ENCODE data around the gene SMIM11.
"Not testable (repeated sequence)": the region's sequence is repeated elsewhere in the genome, so short reads cannot be mapped to it uniquely, and the experiment has no call there.

SMIM11 gene, protein sequence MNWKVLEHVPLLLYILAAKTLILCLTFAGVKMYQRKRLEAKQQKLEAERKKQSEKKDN

DNA sequence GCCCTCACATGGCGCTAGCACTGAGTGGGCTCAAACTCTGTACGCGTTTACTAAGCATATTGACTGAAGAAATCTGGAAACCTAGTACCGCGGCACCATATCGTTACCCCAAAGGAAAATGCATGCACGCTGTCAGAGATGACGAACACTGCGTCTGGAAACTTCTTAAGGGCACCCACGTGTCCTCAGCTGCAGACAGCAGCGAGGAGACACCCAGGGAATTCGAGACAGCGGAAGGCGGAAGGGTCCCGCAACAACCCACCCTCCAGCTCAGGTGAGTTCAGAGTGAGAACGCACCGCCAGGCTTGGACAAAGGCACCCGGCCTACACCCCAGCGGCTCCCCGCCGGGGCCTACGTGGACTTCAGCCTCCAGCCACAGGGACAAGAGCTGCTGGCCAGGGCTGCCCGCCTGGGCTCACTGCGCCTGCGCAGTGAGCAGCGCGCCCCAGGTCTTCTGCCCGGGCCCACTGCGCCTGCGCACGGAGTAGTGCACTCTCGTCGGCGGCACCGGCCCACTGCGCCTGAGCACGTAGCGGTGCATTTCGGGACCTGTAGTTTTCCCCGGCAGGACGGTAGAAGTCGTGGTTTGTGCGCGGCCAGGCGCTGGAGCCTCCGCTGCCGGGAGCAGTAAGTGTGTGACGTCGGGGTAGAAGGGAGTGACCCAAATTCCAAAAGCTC is at the start of gene SMIM11:
SMIM11 (plus strand) TSS at position 568 of the 679 bp plus-strand sequence. CDS start 3,998 bp downstream, outside the sequence.
- H3K4me1 ChIP-seq (ENCODE audit: control insufficient read depth, insufficient read depth, low read length, unreplicated experiment); H3K4me3 ChIP-seq (ENCODE audit: low read depth, low read length); H2AFZ ChIP-seq (ENCODE audit: low read length, unreplicated experiment); H3K79me2 ChIP-seq (ENCODE audit: control insufficient read depth, insufficient read depth, low read length, unreplicated experiment); H3K27me3 ChIP-seq (ENCODE audit: insufficient read depth, low read length); H3K27ac ChIP-seq (ENCODE audit: low read depth, low read length); H3K36me3 ChIP-seq (ENCODE audit: insufficient read depth, low read length): not testable (repeated sequence)

DNA sequence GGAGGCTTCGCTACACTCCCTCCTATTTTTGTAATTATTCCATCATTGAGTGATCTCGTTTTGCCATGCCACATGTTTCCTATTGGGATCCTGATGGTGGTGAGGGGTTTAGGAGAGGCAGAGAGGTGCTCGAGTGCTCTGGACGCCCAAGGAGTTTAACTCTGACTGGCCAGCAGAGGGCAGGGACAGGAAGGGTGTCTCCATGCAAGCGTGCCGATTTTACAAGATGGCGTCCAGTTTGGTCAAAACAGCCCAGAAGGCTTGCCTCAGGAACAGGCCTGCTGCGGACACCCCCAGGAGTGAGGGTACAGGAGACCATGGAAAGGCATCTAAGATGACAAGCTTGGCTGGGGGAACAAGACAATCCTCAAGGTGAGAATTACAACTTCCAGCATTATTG is 45.3 kb upstream of the SMIM11 start:
- Histone ChIP-seq H3K4me3 (ENCODE audit: low read depth, low read length) (no peak overlapping the region), H3K27me3 (ENCODE audit: insufficient read depth, low read length) (peaks cover 21% of the 10 kb centered on the region)

DNA sequence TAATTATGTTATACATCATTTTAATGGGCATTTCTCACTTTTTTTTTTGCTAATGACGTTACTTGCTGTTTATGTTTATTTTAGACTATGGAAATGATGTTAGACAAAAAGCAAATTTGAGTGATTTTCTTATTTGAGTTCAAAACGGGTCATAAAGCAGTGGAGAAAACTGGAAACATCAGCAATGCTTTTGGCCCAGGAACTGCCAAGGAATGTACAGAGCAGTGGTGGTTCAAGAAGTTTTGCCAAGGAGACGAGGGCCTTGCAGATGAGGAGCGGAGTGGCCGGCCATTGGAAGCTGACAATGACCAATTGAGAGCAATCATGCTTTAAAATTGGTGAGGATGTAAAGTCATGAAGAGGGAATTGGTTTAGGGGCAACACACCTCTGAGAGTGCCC is 43.6 kb upstream of the SMIM11 start:
- Histone ChIP-seq H2AFZ (ENCODE audit: low read length, unreplicated experiment) (no peak overlapping the region), H3K4me3 (ENCODE audit: low read depth, low read length) (no peak overlapping the region), H3K27ac (ENCODE audit: low read depth, low read length) (no peak overlapping the region), H3K27me3 (ENCODE audit: insufficient read depth, low read length) (peaks cover 12% of the 10 kb centered on the region), H3K36me3 (ENCODE audit: insufficient read depth, low read length) (no peaks in the 10 kb centered on the region), H3K79me2 (ENCODE audit: control insufficient read depth, insufficient read depth, low read length, unreplicated experiment) (no peaks in the 10 kb centered on the region), H3K4me1 (ENCODE audit: control insufficient read depth, insufficient read depth, low read length, unreplicated experiment) (peaks cover 5% of the 10 kb centered on the region)

More for the DNA sequence above, 45.3 kb upstream of the SMIM11 start:
- Histone ChIP-seq H2AFZ (ENCODE audit: low read length, unreplicated experiment) (no peak overlapping the region), H3K79me2 (ENCODE audit: control insufficient read depth, insufficient read depth, low read length, unreplicated experiment) (no peaks in the 10 kb centered on the region), H3K27ac (ENCODE audit: low read depth, low read length) (no peak overlapping the region), H3K4me1 (ENCODE audit: control insufficient read depth, insufficient read depth, low read length, unreplicated experiment) (no peaks in the 10 kb centered on the region), H3K36me3 (ENCODE audit: insufficient read depth, low read length) (no peaks in the 10 kb centered on the region)

DNA sequence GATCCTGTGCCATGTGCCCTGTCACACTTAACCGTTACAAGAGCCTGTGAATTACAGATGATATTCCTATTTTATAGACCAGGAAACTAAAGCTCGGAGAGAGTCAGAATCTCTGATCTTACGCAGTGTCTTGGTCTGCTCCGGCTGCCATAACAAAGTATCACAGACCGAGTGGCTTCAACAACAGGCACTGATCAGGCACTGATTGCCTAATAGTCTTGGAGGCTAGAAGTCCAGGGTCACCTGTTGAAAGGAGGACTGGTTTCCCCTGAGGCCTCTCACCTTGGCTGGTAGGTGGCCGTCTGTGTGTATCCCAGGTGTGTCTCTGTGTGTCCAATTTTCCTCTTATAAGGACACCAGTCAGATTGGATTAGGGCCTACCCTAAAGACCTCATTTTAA is 43.0 kb upstream of the SMIM11 start:
- H3K4me1 ChIP-seq (ENCODE audit: control insufficient read depth, insufficient read depth, low read length, unreplicated experiment): peaks cover 11% of the 10 kb centered on the region
- no peaks in the 10 kb centered on the region for H3K36me3 ChIP-seq (ENCODE audit: insufficient read depth, low read length)
- peaks cover 10% of the 10 kb centered on the region for H3K27me3 ChIP-seq (ENCODE audit: insufficient read depth, low read length)
- H2AFZ ChIP-seq (ENCODE audit: low read length, unreplicated experiment): no peak overlapping the region
- no peaks in the 10 kb centered on the region for H3K79me2 ChIP-seq (ENCODE audit: control insufficient read depth, insufficient read depth, low read length, unreplicated experiment)
- H3K4me3 ChIP-seq (ENCODE audit: low read depth, low read length): no peak overlapping the region
- H3K27ac ChIP-seq (ENCODE audit: low read depth, low read length): no peak overlapping the region

DNA sequence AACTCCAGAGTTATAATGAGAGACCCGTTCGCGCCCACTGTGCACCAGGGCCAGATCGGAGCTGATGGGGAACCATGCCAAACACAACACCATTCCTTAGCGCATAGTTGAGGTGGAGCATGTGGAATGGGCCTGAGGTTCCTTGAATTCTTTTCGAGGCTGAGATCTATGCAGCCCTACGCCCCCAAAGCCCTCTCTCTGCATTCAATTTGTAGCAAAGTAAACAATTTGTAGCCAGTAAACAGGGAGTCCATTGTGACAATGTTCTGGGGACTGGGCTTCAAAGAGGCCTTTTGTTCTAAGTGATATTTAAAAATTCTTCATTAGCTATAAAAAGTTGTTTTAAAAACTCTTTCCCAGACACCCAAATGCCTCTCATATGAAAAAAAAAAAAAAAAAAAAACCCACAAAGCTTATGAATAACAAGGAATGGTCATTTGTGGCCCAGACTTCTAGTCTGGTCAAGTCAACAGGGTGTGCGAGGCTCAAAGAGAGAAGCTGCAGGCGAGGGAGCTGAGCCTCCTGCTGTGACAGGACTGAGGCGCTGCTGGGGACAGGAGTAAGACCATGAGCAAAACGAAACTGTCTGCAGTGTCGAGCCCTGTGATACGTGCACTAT is 42.1 kb upstream of the SMIM11 start:
- Histone ChIP-seq H3K27me3 (ENCODE audit: insufficient read depth, low read length) (peaks cover 6% of the 10 kb centered on the region; the same call in 1 of the 2 replicates), H3K4me1 (ENCODE audit: control insufficient read depth, insufficient read depth, low read length, unreplicated experiment) (peaks cover 12% of the 10 kb centered on the region), H3K79me2 (ENCODE audit: control insufficient read depth, insufficient read depth, low read length, unreplicated experiment) (no peaks in the 10 kb centered on the region), H3K27ac (ENCODE audit: low read depth, low read length) (no peak overlapping the region), H3K36me3 (ENCODE audit: insufficient read depth, low read length) (no peaks in the 10 kb centered on the region), H3K4me3 (ENCODE audit: low read depth, low read length) (no peak overlapping the region), H2AFZ (ENCODE audit: low read length, unreplicated experiment) (no peak overlapping the region)

DNA sequence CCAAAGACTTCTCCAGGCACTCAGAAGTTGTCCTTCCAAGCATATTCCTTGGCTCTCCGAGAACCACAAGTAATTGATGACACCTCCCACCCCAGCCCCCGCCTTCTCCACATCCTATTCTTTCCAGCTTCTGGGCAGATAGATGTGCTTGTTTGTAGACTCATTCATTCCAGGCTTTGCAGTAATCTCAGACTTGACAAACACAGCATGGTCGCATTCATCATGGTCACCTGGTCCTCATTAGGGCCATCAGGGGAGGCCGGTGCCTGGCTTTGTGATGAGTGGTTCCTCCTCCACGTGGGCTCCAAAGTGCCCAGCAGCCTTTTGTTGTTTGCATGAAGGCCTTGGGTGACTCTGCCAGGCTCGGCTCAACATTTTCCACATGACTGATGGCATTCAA is 40.0 kb upstream of the SMIM11 start:
- Histone ChIP-seq H3K27me3 (ENCODE audit: insufficient read depth, low read length) (no peaks in the 10 kb centered on the region), H3K79me2 (ENCODE audit: control insufficient read depth, insufficient read depth, low read length, unreplicated experiment) (no peaks in the 10 kb centered on the region), H3K4me1 (ENCODE audit: control insufficient read depth, insufficient read depth, low read length, unreplicated experiment) (peaks cover 12% of the 10 kb centered on the region), H3K27ac (ENCODE audit: low read depth, low read length) (no peak overlapping the region), H3K36me3 (ENCODE audit: insufficient read depth, low read length) (no peaks in the 10 kb centered on the region), H2AFZ (ENCODE audit: low read length, unreplicated experiment) (no peak overlapping the region), H3K4me3 (ENCODE audit: low read depth, low read length) (no peak overlapping the region)

DNA sequence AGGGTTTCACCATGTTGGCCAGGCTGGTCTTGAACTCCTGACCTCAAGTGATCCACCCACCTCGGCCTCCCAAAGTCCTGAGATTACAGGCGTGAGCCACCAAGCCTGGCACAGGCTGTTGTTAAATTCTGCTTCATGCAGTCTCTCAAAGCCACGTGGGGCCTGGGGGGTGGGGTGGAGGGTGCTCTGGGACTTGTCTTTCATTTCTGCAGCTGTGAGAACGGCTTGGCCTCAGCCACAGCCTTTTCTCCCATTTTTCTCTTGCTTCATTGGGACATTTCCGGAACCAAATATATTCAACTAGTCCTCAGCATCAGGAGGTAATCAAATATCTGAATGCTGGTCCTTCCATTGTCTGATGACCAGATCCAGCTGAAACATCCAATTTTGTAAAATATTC is 39.1 kb upstream of the SMIM11 start:
- Histone ChIP-seq H3K4me1 (ENCODE audit: control insufficient read depth, insufficient read depth, low read length, unreplicated experiment) (peaks cover 12% of the 10 kb centered on the region), H3K36me3 (ENCODE audit: insufficient read depth, low read length) (no peaks in the 10 kb centered on the region), H3K27me3 (ENCODE audit: insufficient read depth, low read length) (no peaks in the 10 kb centered on the region), H3K27ac (ENCODE audit: low read depth, low read length) (peak overlapping the region; percentile 47; the same call in 1 of the 2 replicates), H3K79me2 (ENCODE audit: control insufficient read depth, insufficient read depth, low read length, unreplicated experiment) (no peaks in the 10 kb centered on the region), H2AFZ (ENCODE audit: low read length, unreplicated experiment) (peak overlapping the region; percentile 72), H3K4me3 (ENCODE audit: low read depth, low read length) (peak overlapping the region; percentile 7; the same call in 1 of the 2 replicates)

DNA sequence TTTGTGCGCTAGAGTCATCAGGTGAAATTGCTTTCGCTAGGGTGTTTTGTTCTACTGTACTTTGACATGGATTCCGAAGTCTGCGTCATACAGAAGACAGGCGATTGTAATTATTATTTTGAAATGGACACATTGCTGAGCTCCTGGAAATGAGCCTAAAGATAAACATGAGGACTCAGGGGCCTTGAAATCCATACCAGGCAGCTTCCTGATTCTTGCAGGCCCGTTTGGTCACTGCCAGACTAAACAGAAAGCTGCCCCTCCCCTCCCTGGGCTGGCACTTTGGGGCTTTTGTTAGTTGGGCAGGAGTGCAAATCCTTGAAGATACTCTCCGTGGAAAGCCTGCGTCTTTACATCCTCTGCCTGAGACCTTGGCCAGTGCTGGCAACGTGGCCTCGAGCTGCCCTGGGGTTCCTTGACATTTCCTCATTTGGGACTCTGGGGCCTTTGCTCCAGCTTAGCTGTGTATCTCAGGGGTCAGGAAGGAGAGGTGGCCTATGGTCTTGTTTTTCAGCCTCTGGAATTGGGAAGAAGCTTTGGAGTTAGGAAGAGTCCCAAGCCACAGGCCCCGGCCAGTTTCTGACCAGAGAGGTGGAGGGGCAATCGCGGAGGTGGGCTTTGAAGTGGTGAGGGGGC is 38.4 kb upstream of the SMIM11 start:
- Histone ChIP-seq H3K79me2 (ENCODE audit: control insufficient read depth, insufficient read depth, low read length, unreplicated experiment) (no peaks in the 10 kb centered on the region), H2AFZ (ENCODE audit: low read length, unreplicated experiment) (peak overlapping the region; percentile 72), H3K4me3 (ENCODE audit: low read depth, low read length) (peak overlapping the region; percentile 7; the same call in 1 of the 2 replicates), H3K27me3 (ENCODE audit: insufficient read depth, low read length) (no peaks in the 10 kb centered on the region), H3K27ac (ENCODE audit: low read depth, low read length) (peak overlapping the region; percentile 47), H3K4me1 (ENCODE audit: control insufficient read depth, insufficient read depth, low read length, unreplicated experiment) (peaks cover 12% of the 10 kb centered on the region), H3K36me3 (ENCODE audit: insufficient read depth, low read length) (no peaks in the 10 kb centered on the region)

DNA sequence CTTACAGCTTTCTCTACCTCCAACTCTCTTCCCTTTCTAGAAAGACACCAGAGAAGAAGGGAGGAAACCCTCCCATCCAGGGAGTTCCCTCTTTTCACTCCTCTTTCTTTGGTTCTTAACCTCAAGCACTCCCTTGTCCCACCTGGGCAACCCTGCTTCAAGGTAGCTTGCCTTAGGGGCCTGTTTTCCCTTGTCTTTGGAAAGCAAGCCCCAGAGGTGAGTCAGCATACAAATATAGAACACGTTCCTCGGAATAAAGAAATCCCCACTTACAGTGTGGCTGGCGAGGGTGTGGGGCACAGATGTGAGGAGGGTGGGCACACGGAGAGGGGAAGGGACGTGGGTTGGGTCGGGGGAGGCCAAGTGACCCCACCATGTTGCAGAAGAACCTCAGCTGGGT is 37.6 kb upstream of the SMIM11 start:
- Histone ChIP-seq H3K4me1 (ENCODE audit: control insufficient read depth, insufficient read depth, low read length, unreplicated experiment) (peaks cover 12% of the 10 kb centered on the region), H3K27ac (ENCODE audit: low read depth, low read length) (no peak overlapping the region), H3K27me3 (ENCODE audit: insufficient read depth, low read length) (no peaks in the 10 kb centered on the region), H3K79me2 (ENCODE audit: control insufficient read depth, insufficient read depth, low read length, unreplicated experiment) (no peaks in the 10 kb centered on the region), H2AFZ (ENCODE audit: low read length, unreplicated experiment) (no peak overlapping the region), H3K36me3 (ENCODE audit: insufficient read depth, low read length) (no peaks in the 10 kb centered on the region), H3K4me3 (ENCODE audit: low read depth, low read length) (no peak overlapping the region)

DNA sequence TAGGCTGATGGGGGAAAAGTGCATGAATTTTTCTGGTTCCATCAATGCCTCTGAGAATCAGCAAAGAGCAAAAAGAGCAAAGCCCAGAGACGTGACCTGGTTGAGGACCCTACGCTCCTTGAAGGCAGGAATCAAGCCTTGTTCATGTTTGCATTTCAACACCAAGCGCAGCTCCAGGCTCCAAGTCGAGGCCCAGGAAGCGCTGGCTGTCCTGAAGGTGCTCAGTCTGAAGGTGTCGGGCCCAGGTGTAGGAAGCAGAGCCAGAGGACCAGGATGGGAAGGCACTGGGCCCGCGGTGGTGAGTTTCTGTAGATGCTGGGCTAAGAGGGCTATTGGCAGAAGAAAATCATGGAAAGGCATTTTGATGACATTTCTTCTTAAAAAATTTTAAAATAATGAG is 37.1 kb upstream of the SMIM11 start:
- H3K27me3 ChIP-seq (ENCODE audit: insufficient read depth, low read length): no peaks in the 10 kb centered on the region
- no peak overlapping the region for H2AFZ ChIP-seq (ENCODE audit: low read length, unreplicated experiment)
- H3K4me3 ChIP-seq (ENCODE audit: low read depth, low read length): no peak overlapping the region
- H3K36me3 ChIP-seq (ENCODE audit: insufficient read depth, low read length): no peaks in the 10 kb centered on the region
- no peak overlapping the region for H3K27ac ChIP-seq (ENCODE audit: low read depth, low read length)
- peaks cover 12% of the 10 kb centered on the region for H3K4me1 ChIP-seq (ENCODE audit: control insufficient read depth, insufficient read depth, low read length, unreplicated experiment)
- H3K79me2 ChIP-seq (ENCODE audit: control insufficient read depth, insufficient read depth, low read length, unreplicated experiment): no peaks in the 10 kb centered on the region

All from ACC112 (cell line).